HG03520 (cell line): Measurements from ENCODE around the gene USP17L13.
"Not testable (repeated sequence)": the region's sequence is repeated elsewhere in the genome, so short reads cannot be mapped to it uniquely, and the experiment has no call there.

Source experiments
- ATAC-seq: cut with Tn5 transposase; IDR thresholded peaks from one replicate; pipeline ENCODE4 v1.9.1; 2021; ENCODE audit warnings: mild to moderate bottlenecking, moderate library complexity; ENCODE audit not compliant: unreplicated experiment

USP17L13 gene

DNA sequence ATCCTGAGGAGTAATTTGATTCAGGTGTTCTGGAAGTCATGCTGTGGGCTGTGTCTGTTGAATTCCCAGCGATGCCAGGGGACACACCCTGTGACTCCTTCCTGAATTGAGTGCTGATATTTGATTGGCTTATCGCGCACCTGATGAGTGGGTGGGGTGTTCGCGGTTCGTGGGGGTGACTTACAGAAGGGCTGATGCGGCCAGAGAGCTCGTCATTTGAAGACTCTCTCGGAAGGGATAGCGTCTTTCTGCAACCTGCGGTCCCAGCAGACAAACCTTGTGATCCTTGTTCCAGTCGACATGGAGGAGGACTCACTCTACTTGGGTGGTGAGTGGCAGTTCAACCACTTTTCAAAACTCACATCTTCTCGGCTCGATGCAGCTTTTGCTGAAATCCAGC is at the start of gene USP17L13:
Gene USP17L13, plus strand, starts transcription at position 301 of the 400 bp plus-strand sequence. Its CDS starts 0 bp downstream, at position 301.
- not testable (repeated sequence) for ATAC-seq

DNA sequence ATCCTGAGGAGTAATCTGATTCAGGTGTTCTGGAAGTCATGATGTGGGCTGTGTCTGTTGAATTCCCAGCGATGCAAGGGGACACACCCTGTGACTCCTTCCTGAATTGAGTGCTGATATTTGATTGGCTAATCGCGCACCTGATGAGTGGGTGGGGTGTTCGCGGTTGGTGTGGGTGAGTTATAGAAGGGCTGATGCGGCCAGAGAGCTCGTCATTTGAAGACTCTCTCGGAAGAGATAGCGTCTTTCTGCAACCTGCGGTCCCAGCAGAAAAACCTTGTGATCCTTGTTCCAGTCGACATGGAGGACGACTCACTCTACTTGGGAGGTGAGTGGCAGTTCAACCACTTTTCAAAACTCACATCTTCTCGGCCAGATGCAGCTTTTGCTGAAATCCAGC is 14.3 kb upstream of the USP17L13 start, which contains the start of gene USP17L10:
Gene USP17L10, plus strand, starts transcription at position 301 of the 400 bp plus-strand sequence. Its CDS starts 0 bp downstream, at position 301.
- not testable (repeated sequence) for ATAC-seq

GRCh38 chr4:9214701-9215100 is 10.0 kb upstream of the USP17L13 start:
- not testable (repeated sequence) for ATAC-seq

- not testable (repeated sequence) for ATAC-seq
Measured at GRCh38 chr4:9215105-9215504, 9.6 kb upstream of the USP17L13 start, which contains the start of gene USP17L11. USP17L11 (plus strand) TSS chr4:9215405; CDS start chr4:9215405, 0 bp downstream.

GRCh38 chr4:9219852-9220251 is 4.8 kb upstream of the USP17L13 start, which contains the start of gene USP17L12:
USP17L12 (plus strand) TSS chr4:9220152; CDS start chr4:9220152, 0 bp downstream.
- not testable (repeated sequence) for ATAC-seq

- not testable (repeated sequence) for ATAC-seq
Measured at GRCh38 chr4:9230249-9230648, 5.6 kb downstream of the USP17L13 start.

GRCh38 chr4:9234085-9234484 is 9.4 kb downstream of the USP17L13 start, which contains the start of gene USP17L15:
USP17L15 (plus strand) TSS chr4:9234385; CDS start chr4:9234385, 0 bp downstream.
- not testable (repeated sequence) for ATAC-seq

- not testable (repeated sequence) for ATAC-seq
Measured at GRCh38 chr4:9238461-9238860, 13.8 kb downstream of the USP17L13 start.

GRCh38 chr4:9243579-9243978 is 18.9 kb downstream of the USP17L13 start, which contains the start of gene USP17L17:
USP17L17 (plus strand) TSS chr4:9243879; CDS start chr4:9243879, 0 bp downstream.
- ATAC-seq = not testable (repeated sequence)

- ATAC-seq = not testable (repeated sequence)
Measured at GRCh38 chr4:9247953-9248680, 23.4 kb downstream of the USP17L13 start, which contains the start of gene USP17L18. USP17L18 (plus strand) TSS chr4:9248630; CDS start chr4:9248630, 0 bp downstream.

GRCh38 chr4:9253078-9253477 is 28.4 kb downstream of the USP17L13 start, which contains the start of gene USP17L19:
USP17L19 (plus strand) TSS chr4:9253378; CDS start chr4:9253378, 0 bp downstream.
- not testable (repeated sequence) for ATAC-seq

DNA sequence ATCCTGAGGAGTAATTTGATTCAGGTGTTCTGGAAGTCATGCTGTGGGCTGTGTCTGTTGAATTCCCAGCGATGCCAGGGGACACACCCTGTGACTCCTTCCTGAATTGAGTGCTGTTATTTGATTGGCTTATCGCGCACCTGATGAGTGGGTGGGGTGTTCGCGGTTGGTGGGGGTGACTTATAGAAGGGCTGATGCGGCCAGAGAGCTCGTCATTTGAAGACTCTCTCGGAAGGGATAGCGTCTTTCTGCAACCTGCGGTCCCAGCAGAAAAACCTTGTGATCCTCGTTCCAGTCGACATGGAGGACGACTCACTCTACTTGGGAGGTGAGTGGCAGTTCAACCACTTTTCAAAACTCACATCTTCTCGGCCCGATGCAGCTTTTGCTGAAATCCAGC is 33.1 kb downstream of the USP17L13 start, which contains the start of gene USP17L20:
Gene USP17L20, plus strand, starts transcription at position 301 of the 400 bp plus-strand sequence. Its CDS starts 0 bp downstream, at position 301.
- ATAC-seq = not testable (repeated sequence)

DNA sequence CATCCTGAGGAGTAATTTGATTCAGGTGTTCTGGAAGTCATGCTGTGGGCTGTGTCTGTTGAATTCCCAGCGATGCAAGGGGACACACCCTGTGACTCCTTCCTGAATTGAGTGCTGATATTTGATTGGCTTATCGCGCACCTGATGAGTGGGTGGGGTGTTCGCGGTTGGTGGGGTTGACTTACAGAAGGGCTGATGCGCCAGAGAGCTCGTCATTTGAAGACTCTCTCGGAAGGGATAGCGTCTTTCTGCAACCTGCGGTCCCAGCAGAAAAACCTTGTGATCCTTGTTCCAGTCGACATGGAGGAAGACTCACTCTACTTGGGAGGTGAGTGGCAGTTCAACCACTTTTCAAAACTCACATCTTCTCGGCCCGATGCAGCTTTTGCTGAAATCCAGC is 37.9 kb downstream of the USP17L13 start, which contains the start of gene USP17L21:
Gene USP17L21, plus strand, starts transcription at position 301 of the 400 bp plus-strand sequence. Its CDS starts 0 bp downstream, at position 301.
- ATAC-seq = not testable (repeated sequence)

- ATAC-seq = not testable (repeated sequence)
Measured at GRCh38 chr4:9267319-9267718, 42.6 kb downstream of the USP17L13 start, which contains the start of gene USP17L22. USP17L22 (plus strand) TSS chr4:9267619; CDS start chr4:9267619, 0 bp downstream.

DNA sequence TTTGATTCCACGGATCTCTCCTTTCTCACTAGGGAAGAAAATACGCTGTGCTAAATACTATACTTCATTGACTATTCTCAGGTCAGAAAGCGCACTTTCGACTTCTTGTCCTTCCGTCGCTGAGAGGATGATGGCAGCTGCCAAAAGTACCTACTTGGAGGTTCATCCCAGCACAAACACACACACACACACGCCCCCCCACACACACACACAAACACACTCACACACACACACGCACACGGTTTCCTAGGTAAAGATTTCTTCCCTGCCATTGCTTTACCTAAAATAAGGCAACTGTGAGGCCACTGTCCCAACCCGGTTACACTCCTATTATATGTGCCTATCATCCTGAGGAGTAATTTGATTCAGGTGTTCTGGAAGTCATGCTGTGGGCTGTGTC is 47.0 kb downstream of the USP17L13 start:
- not testable (repeated sequence) for ATAC-seq
